ENCODE data around the gene RNF145.
A peak's percentile ranks its signal among the peaks of the same experiment; 100 is the strongest.

Gene RNF145

GRCh38 chr5:159179529-159180305 lies 29.6 kb downstream of the RNF145 start:
- no peak overlapping the region for H3K4me3 ChIP-seq (replicated peaks; ENCODE audit: low read depth, low read length)
- peak; percentile 32 for DNase-seq (ENCODE audit: low read depth)
- TF ChIP-seq, protein P1, sequence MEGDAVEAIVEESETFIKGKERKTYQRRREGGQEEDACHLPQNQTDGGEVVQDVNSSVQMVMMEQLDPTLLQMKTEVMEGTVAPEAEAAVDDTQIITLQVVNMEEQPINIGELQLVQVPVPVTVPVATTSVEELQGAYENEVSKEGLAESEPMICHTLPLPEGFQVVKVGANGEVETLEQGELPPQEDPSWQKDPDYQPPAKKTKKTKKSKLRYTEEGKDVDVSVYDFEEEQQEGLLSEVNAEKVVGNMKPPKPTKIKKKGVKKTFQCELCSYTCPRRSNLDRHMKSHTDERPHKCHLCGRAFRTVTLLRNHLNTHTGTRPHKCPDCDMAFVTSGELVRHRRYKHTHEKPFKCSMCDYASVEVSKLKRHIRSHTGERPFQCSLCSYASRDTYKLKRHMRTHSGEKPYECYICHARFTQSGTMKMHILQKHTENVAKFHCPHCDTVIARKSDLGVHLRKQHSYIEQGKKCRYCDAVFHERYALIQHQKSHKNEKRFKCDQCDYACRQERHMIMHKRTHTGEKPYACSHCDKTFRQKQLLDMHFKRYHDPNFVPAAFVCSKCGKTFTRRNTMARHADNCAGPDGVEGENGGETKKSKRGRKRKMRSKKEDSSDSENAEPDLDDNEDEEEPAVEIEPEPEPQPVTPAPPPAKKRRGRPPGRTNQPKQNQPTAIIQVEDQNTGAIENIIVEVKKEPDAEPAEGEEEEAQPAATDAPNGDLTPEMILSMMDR (IDR thresholded peaks at IDR 0.05; ENCODE audit: low read length, missing control alignments), result no peak

DNA sequence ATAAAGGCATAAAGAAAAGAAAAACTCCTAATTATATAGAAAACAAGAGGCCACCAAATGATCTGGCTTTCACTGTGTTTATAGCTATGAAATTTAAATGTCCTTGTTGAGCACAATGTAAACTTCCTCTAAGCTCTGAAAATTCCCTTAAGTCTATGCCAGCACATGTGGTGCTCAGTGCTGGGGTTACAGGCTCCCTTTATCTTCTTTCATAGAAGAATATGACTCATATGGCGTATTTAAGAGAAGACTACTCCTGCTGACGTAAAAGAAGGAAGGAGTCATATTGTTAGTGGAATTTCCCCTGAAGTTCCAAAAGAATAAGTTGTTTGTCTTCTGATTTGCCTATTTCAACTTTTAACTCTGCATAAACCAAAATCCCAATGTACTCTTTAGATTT lies 30.4 kb downstream of the RNF145 start:
- H3K4me3 ChIP-seq (replicated peaks; ENCODE audit: low read depth, low read length), result no peak overlapping the region
- DNase-seq (ENCODE audit: low read depth), result peak; percentile 99
- TF ChIP-seq, protein P1 (IDR thresholded peaks at IDR 0.05; ENCODE audit: low read length, missing control alignments), result no peak

GRCh38 chr5:159175547-159175946 lies 33.8 kb downstream of the RNF145 start:
- TF ChIP-seq, protein P1 (IDR thresholded peaks at IDR 0.05; ENCODE audit: low read length, missing control alignments), result no peak
- no peak overlapping the region for H3K4me3 ChIP-seq (replicated peaks; ENCODE audit: low read depth, low read length)
- DNase-seq (ENCODE audit: low read depth), result peak; percentile 52

DNA sequence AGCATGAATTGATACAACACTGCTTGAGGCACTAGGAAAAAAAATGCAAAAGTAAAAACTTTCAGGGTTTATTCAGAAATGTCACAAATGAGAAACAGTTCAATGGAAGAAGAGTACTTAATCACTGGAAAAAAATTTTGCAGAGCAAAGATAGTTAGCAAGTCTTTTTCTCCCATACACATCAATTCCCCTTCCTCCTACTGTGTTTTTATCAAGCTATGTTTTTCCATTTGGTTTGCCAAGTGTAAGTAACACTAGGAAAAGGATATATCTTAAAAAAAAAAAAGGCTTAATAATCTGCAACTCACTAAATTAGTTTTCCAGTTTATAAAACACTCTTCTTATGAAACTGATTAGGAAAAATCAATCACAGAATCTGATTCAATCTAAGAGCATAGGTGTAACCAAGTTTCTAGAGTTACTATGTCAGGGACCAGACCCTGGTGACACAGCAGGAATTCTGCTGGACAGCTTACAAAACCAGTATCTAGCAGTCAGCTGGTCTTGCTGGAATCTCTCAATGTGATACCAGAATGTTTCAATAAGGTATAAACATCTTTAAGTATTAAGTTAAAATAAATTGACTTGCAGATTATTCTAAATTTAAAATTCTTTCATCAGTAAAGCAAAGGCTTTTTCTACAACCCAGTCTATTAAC lies 34.7 kb downstream of the RNF145 start:
- TF ChIP-seq, protein P1 (IDR thresholded peaks at IDR 0.05; ENCODE audit: low read length, missing control alignments), result no peak
- DNase-seq (ENCODE audit: low read depth), result peak; percentile 56
- no peak overlapping the region for H3K4me3 ChIP-seq (replicated peaks; ENCODE audit: low read depth, low read length)

GRCh38 chr5:159171274-159171673 lies 38.1 kb downstream of the RNF145 start:
- TF ChIP-seq, protein P1 (IDR thresholded peaks at IDR 0.05; ENCODE audit: low read length, missing control alignments), result no peak
- H3K4me3 ChIP-seq (replicated peaks; ENCODE audit: low read depth, low read length), result no peak overlapping the region
- DNase-seq (ENCODE audit: low read depth), result no peak

DNA sequence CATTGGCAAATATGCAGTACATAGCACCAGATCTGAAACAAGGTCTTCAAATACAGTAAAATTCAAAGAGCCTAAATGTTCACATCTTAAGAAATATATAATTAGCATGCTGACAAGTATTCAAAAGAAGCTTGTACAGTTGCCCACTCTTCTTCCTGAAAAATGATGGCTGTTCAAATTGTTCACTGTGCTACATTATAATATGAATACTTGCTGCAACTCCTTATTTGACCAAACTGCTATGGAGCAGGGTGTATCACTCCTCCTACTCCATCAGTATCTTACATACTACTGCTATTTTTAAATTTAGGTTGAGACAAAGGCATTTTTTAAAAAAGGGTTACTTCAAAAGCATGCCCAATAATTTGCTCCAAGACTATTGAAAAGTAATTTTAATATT lies 39.3 kb downstream of the RNF145 start:
- TF ChIP-seq, protein P1 (IDR thresholded peaks at IDR 0.05; ENCODE audit: low read length, missing control alignments), result no peak
- no peak for DNase-seq (ENCODE audit: low read depth)

More for the DNA sequence above, 39.3 kb downstream of the RNF145 start:
- no peak overlapping the region for H3K4me3 ChIP-seq (replicated peaks; ENCODE audit: low read depth, low read length)

Measured in fibroblast of pulmonary artery (primary cell).